ENCODE data around the gene RAB11FIP4.

RAB11FIP4 gene

GRCh38 chr17:31401456-31402254 lies 10.2 kb downstream of the RAB11FIP4 start:
- H3K4me3 ChIP-seq (ENCODE audit: low read depth, low read length): no peak overlapping the region
- no peak for TF ChIP-seq MYC (IDR thresholded peaks at IDR 0.05; ENCODE audit: low read depth, low read length)
- no peak for DNase-seq (ENCODE audit: low read depth)

DNA sequence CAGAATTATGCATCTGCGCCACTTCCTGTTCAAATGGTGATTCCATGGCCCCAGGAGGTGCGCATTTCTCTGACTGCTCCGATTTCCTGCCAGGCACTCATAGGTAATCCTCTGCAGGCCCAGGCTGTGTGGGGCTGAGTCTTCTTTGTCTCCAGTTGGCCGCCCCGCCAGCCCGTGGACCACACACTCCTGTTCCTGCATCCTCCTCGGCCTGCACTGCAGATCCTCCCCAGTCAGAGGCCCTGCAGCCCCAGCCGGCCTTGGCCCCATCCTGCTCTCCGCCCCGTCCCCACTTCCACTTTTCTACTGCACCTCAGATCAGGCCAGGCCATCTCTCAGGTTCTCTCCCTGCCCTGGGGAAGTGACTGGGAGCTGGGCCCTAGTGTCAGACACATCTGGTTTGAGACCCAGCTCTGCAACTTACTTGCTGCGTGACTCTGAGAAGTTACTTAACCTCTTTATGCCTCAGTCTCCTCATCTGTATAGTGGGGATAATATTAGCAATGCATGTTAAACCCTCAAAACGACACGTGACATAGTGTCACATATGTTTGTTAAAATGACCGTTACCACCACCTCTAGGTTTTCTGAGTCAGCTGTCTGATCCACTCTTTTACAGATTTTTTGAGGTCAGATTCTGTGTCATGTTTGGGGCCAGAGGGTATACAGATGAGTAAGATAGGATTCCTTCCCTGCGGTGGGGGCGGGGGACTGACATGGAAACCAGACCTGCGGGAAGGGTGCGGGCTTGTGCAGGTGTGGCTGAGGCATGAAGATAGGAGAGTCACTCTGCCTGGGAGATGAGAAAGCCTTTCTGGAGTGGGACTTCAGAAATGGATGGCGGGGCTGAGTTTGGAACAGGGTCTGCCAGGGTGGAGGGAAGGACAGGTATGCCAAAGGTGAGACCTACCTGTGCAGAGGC lies 12.8 kb downstream of the RAB11FIP4 start:
- TF ChIP-seq POLR2A (IDR thresholded peaks at IDR 0.05; ENCODE audit: extremely low read depth, insufficient read length) (no peak), CTCF (IDR thresholded peaks at IDR 0.05; ENCODE audit: low read depth, low read length) (no peak), MAX (IDR thresholded peaks at IDR 0.05; ENCODE audit: low read depth, low read length) (no peak), MYC (IDR thresholded peaks at IDR 0.05; ENCODE audit: low read depth, low read length) (no peak)
- DNase-seq (ENCODE audit: low read depth): peak; percentile 36
- no peak overlapping the region for H3K4me3 ChIP-seq (ENCODE audit: low read depth, low read length)

GRCh38 chr17:31405890-31406371 lies 14.5 kb downstream of the RAB11FIP4 start:
- TF ChIP-seq CTCF (IDR thresholded peaks at IDR 0.05; ENCODE audit: low read depth, low read length) (no peak), MYC (IDR thresholded peaks at IDR 0.05; ENCODE audit: low read depth, low read length) (no peak), MAX (IDR thresholded peaks at IDR 0.05; ENCODE audit: low read depth, low read length) (no peak), POLR2A (IDR thresholded peaks at IDR 0.05; ENCODE audit: extremely low read depth, insufficient read length) (no peak)
- no peak overlapping the region for H3K4me3 ChIP-seq (ENCODE audit: low read depth, low read length)
- no peak for DNase-seq (ENCODE audit: low read depth)

DNA sequence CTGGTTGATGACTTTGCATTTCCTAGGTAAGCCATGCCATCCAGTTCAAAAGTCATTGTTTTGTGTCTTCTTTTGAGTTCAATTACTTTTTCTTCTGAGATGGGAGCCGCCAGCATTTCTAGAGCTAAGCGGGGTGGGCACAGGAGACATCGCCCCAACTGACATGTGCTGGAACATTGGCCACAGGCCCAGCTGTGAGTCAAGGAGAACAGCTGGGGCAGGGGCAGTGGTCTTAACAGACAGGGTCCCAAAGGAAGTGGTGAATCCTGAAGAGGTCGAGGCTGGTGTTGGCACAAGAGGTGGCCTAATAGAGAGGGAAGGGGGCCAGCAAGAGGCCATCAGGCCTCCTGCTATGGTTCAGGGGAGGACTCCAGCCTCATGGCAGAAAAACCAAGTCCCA lies 17.1 kb downstream of the RAB11FIP4 start:
- no peak overlapping the region for H3K4me3 ChIP-seq (ENCODE audit: low read depth, low read length)
- no peak for DNase-seq (ENCODE audit: low read depth)
- no peak for TF ChIP-seq MAX (IDR thresholded peaks at IDR 0.05; ENCODE audit: low read depth, low read length)
- TF ChIP-seq CTCF (IDR thresholded peaks at IDR 0.05; ENCODE audit: low read depth, low read length): no peak
- no peak for TF ChIP-seq POLR2A (IDR thresholded peaks at IDR 0.05; ENCODE audit: extremely low read depth, insufficient read length)
- TF ChIP-seq MYC (IDR thresholded peaks at IDR 0.05; ENCODE audit: low read depth, low read length): no peak

- no peak for DNase-seq (ENCODE audit: low read depth)
- TF ChIP-seq POLR2A (IDR thresholded peaks at IDR 0.05; ENCODE audit: extremely low read depth, insufficient read length) (no peak), MAX (IDR thresholded peaks at IDR 0.05; ENCODE audit: low read depth, low read length) (no peak), MYC (IDR thresholded peaks at IDR 0.05; ENCODE audit: low read depth, low read length) (no peak), CTCF (IDR thresholded peaks at IDR 0.05; ENCODE audit: low read depth, low read length) (no peak)
- no peak overlapping the region for H3K4me3 ChIP-seq (ENCODE audit: low read depth, low read length)
Observed at GRCh38 chr17:31411707-31412285, 20.3 kb downstream of the RAB11FIP4 start.

Data from NB4 (cell line).